GM20431 (cell line): ENCODE data around the gene BABAM2.

Experiments used
- in situ Hi-C: fragments of 300-500 bp; cut with MseI, MboI; formaldehyde crosslinking; loops from one replicate; pipeline ENCODE4 v1.15.0; 2020; ENCODE audit warnings: low sequenced_read_pairs; ENCODE audit not compliant: unreplicated experiment

BABAM2 gene

DNA sequence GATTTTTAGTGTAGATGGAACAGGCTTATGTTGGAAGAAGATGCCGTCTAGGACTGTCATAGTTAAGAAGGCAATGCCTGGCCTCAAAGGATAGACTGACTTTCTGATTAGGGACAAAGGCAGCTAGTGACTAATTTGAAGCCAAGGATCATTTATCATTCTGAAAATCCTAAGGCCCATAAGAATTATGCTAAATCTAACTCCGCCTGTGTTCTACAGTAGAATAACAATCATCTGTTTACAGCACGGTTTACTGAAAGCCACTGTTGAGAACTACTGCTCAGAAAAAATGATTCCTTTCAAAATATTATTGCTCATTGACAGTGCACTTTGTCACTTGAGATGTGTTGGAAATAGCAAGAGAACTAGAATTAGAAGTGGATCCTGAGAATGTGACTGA, 44.5 kb downstream of the BABAM2 start:
- in situ Hi-C loops = no loop called here

DNA sequence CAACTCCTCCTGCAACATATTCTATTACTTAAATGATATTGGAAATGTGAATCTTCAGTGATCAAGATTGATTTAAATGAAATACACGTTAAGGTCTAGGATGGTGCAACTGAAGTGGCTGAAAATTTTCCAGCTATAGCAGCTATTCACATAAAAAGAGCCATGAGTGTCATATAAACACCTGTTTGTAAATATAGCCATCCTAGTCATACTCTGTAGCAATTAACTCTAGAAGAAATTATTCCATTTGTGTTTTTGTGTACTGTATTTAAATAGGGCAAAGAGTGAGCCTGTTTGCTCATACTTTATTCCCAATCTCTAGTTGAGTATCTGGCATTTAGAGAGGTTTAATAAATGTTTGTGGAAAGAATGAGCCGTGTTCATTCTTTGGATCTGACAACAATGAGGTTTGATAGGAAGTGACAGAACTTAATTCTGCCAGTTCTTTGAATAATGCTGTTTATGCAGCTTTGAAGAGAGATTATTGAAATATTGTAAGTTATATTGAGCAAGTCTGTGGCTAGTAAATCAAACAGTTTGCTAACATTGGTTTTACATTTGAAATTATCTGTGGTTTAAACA, 49.7 kb downstream of the BABAM2 start:
- in situ Hi-C loops = no loop called here

DNA sequence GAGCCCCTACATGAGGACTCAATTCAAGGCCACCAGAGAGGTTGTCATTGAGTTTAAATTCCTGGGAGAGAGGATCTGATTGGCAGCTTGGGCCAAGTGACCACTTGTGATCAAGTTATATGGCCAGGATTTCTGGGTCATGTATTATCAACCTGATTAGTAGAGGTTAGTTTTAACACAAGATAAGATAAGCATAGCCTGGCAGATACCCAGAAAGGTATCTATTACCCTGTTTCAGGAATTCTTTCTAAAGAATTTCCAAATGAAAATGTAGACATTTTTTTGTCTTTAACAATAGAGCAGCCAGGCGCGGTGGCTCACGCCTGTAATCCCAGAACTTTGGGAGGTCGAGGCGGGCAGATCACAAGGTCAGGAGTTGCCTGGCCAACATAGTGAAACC, 50.5 kb downstream of the BABAM2 start:
- in situ Hi-C loops = no loop called here

DNA sequence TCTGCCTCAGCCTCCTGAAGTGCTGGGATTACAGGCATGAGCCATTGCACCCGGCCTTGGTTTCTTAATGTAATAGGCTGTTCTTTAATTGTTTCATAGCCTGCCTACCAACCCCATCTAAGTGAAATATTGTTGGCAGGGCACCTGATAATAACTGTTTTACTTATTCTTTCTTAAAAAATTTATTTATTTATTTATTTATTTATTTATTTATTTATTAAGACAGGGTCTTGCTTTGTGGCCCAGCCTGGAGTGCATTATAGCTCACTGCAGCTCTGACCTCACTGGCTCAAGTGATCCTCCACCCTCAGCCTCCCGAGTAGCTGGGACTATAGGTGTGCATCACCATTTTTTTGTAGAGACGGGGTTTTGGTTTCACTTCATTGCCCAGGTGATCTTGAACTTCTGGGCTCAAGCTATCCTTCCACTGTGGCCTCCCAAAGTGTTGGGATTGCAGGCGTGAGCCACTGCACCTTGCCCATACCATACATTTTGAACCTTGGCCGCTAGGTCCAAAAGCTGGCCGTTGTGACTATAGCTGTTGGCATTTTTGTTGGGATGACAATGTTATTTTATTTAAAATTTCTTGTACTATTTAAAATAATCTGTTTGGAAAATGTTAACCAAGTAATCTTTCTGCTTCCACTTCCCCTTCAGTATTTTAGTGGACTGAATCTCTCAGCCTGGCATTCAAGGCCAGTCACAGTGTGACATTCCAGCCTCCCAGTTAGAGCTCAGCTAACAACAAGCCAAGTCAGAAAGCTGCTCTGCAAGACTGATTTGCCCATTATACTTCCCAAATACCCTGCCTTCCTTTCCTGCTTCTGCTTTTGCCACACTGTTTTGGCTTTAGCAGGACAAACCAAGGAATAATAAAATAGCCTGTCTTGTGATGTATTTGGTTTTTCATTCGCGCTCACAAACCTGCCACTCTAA, 52.4 kb downstream of the BABAM2 start:
- in situ Hi-C loops = no loop called here

DNA sequence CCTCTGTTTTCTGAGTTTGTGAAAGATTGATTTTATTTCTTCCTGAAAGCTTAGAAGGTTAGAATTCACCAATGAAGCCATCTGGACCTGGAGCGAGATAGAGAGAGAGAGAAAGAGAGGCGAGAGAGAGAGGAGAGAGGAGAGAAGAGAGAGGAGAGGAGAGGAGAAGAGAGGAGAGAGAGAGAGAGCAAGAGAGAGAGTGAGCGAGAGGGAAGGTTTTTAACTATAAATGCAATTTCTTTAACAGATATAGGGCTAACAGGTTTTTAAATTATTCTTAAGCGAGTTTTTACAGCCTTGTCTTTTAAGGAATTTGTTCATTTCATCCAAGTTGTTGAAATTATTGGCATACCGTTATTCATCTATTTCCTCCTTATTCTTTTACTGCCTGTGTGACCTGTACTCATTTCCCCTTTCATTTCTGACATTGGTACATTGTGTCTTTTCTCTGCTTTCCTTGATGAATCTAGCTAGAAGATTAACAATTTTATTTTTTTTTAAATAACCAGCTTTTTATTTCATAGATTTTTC, 56.1 kb downstream of the BABAM2 start:
- in situ Hi-C loops = no loop called here

- in situ Hi-C loops = no loop called here
Observed at GRCh38 chr2:27952070-27952469, 61.5 kb downstream of the BABAM2 start.

GRCh38 chr2:27953077-27953476, 62.5 kb downstream of the BABAM2 start:
- in situ Hi-C loops = no loop called here

DNA sequence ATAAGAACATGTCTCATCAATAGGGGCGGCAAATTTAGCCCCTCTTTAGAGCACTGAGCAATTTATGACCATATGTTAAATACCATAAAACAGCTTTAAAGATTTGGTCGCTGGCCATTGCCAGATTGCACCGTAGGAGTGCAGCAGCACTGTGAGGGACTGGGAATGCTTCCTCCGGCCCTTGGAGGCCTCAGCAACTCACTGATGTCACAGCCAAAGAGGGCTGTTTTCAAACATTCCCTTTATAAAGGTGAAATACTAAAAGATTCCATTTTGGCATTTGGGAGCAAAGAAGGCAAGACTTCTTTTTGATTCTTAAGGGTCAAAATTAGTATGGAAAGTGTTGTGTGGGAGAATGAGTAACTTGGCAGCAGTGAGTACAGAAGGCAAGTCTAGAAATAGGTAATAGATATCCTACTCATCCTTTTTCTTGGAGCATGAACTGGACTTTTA, 63.7 kb downstream of the BABAM2 start:
- in situ Hi-C loops = no loop called here

DNA sequence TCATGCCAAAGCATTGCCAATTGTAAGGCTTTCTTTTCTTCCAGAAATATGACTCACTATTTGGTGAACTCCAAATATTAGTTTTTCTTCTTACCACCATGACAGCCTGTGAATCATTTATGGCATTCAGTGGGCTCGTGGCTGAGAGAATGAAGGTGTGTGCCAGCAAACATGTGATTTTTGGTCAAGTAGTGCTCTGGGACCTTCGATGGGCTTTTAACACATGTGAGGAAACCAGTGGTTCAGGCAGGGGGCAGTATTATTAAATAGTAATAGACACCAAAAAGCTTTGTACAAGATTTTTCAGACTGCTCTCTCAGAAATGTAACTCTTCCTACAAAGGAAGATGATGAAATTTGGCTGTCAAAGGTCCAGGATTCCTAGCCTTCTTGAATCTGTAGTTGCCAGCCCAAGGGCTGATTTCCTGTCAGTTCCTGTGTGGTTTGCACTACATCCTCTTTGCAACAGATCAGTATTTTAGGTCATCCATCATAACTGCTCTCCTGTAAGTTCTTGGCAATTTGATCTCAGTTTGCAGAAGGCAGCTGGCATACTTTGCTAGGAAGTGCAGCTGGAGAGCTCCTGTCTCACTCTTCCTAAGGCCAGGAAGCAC, 64.3 kb downstream of the BABAM2 start:
- in situ Hi-C loops = no loop called here

GRCh38 chr2:27955384-27956161, 65.0 kb downstream of the BABAM2 start:
- in situ Hi-C loops = no loop called here

DNA sequence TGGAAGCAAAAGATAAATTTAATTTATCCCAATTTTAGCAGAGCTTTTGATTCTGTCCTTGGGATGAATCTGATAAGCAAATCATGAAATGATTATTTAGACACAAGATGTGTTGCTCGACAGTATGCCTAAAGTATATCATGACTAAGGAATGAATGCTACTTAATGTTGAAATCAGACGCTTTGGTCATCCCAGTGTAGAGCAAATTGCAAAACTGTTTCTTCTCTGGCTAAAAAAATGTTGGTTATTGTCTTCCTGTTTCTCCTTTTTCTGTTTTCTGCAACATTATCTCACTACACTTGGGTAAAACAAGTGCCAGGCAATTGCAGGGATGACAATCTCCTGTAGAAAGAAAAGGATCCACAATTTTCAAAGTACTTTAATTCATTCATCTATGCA, 66.4 kb downstream of the BABAM2 start:
- in situ Hi-C loops = no loop called here

- in situ Hi-C loops = no loop called here
Observed at GRCh38 chr2:27958711-27959378, 68.3 kb downstream of the BABAM2 start.

DNA sequence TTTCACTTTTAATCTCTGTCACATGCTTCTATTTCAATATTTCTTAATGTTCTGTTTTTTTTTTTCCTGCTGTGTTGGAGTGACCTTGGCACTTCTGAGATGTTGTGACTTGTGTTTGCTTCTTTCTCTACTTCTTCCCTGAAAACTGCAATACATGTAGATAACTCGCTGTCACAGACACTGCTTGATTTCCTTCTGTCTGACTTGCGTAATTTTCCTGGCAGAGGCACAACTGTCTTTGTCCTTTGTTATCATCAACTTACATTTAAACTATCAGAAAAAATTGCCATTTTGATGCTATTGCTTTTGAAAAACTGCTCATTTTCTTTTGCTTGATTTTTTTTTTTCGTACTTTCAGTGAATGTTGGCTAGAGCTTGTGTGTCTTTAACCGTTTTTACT, 69.0 kb downstream of the BABAM2 start:
- in situ Hi-C loops = no loop called here

DNA sequence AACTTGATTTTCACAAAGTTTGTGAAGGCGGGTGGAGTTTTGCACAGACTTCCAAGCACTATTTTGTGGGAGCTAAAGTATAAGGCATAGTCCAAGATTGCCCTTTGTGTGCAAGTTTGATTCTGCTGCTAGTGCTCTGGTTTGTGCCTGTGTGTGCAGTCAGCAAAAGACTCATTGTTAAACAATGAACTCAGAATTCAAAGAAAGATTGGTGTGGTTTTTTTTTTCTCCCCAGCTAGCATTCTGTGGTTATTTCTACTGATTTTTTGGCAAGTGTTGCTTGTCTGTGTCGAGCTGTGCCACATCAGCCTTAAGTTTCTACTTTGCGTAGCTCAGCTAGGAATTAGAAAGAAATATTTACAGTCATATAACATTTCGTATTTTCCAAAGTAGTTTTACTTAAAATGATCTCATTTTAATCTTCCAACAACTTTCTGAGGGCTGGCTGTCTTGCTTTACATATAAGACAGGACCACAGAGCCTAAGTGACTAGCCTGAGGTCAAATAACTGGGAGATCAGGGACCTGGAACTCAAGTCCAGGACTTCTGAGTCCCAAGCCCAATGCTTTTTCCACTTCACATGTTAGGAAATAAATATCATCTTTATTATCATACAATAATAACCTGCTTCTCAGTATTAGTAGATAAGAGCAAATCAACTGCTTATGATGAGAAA, 69.8 kb downstream of the BABAM2 start:
- in situ Hi-C loops = no loop called here

GRCh38 chr2:27962006-27962405, 71.5 kb downstream of the BABAM2 start:
- in situ Hi-C loops = no loop called here

GRCh38 chr2:27963472-27963871, 72.9 kb downstream of the BABAM2 start:
- in situ Hi-C loops = no loop called here

DNA sequence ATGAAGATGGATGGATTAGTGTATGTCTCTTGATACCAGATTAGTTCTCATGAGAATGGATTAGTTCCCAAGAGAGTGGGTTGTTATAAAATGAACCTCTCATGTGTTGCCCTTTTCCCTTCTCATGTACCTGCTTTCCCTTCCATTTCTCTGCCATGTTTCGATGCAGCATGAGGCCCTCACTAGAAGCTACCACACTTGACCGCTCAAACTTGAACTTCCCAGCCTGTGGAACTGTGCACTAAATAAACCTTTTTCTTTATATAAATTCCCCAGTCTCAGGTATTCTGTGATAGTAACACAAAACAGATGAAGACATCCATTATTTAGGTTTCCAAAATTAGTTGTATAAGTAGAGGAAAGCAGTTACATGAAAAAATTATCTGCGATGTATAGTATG, 73.5 kb downstream of the BABAM2 start:
- in situ Hi-C loops = no loop called here

GRCh38 chr2:27965841-27966240, 75.3 kb downstream of the BABAM2 start:
- in situ Hi-C loops = no loop called here

DNA sequence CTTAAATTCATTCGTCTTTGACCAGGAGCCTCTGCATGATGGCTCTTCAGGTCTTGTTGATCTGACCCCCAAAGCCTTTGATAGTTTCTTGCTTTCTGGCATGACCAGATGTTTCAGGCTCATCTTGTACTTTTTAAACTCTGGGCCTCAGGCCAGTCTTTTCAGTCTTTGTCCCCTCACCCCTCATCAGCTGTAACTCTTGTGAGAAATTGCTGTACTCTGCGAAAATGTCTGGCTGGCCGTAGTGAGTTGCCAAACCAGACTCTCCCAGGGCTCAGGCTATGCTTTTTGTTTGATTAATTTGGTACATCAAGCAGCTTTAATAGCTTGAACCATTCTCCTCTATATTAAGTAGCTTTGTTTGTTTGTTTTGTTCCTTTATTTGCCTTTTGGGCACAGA, 75.9 kb downstream of the BABAM2 start:
- in situ Hi-C loops = no loop called here
